CD4-positive, alpha-beta T cell (primary cell): ENCODE results near the gene GMPPA. TPM values are rescaled to one million over a fixed set of nuclear protein-coding genes. Genes with fewer than 3 reads are reported as not detected.

Source experiments
- ATAC-seq: fragments of 200-7000 bp; cut with Tn5 transposase; one replicate; pipeline ENCODE4 v1.10.0; 2022; ENCODE audit warnings: mild to moderate bottlenecking; ENCODE audit not compliant: poor library complexity
- CTCF ChIA-PET: fragments of 350-600 bp; sonication (Branson Sonifier 250); formaldehyde crosslinking; loops from one replicate; lab custom pipeline; 2021; ENCODE audit warnings: antibody characterized with exemption, inconsistent platforms; lab: Charles Lee
- POLR2A ChIA-PET: fragments of 350-600 bp; sonication (Branson Sonifier 250); formaldehyde crosslinking; loops from one replicate; lab custom pipeline; 2021; ENCODE audit warnings: antibody characterized with exemption, inconsistent platforms; lab: Charles Lee
- DNase-seq, 14 experiments: peaks; one replicate each; pipeline ENCODE4 v3.0.0-alpha.2; 2013 to 2020; ENCODE audit warnings: mixed read lengths in 2 of 14
- H3K27ac ChIP-seq, 2 donors: one replicate each; pipeline versions ENCODE4 v1.5.1 to v1.7.0; 2013; ENCODE audit warnings: low read length in 2 of 2, low read depth in 1 of 2, mild to moderate bottlenecking in 1 of 2
- H3K27me3 ChIP-seq, 2 experiments: 1 replicate in 1 of 2; 2 replicates in 1 of 2; pipeline versions ENCODE4 v1.6.1 to v1.7.0; 2013; ENCODE audit warnings: low read length in 2 of 2, control low read depth in 1 of 2, mild to moderate bottlenecking in 1 of 2, moderate library complexity in 1 of 2; ENCODE audit not compliant: insufficient read depth in 2 of 2, control insufficient read depth in 1 of 2
- H3K36me3 ChIP-seq: one replicate; pipeline ENCODE4 v1.6.1; 2013; ENCODE audit warnings: low read length, control low read depth; ENCODE audit not compliant: insufficient read depth
- H3K4me1 ChIP-seq: one replicate; pipeline ENCODE4 v1.6.1; 2013; ENCODE audit warnings: low read length, control low read depth; ENCODE audit not compliant: insufficient read depth
- H3K4me3 ChIP-seq: one replicate; pipeline ENCODE4 v1.5.1; 2013; ENCODE audit warnings: mild to moderate bottlenecking, low read length, moderate library complexity
- H3K9me3 ChIP-seq, 2 experiments: 1 replicate in 1 of 2; 2 replicates in 1 of 2; pipeline versions ENCODE4 v1.6.1 to v1.7.0; 2013; ENCODE audit warnings: low read length in 2 of 2, mild to moderate bottlenecking in 2 of 2, control low read depth in 1 of 2, moderate library complexity in 1 of 2; ENCODE audit not compliant: control insufficient read depth in 1 of 2, insufficient read depth in 1 of 2
- H3K27ac Mint-ChIP-seq: one replicate; pipeline ENCODE4 v1.8.0; 2020; ENCODE audit warnings: mixed read lengths
- H3K27me3 Mint-ChIP-seq: one replicate; pipeline ENCODE4 v1.8.0; 2021; ENCODE audit warnings: mixed read lengths
- H3K36me3 Mint-ChIP-seq: one replicate; pipeline ENCODE4 v1.8.0; 2021; ENCODE audit warnings: low read depth, mixed read lengths
- H3K4me1 Mint-ChIP-seq: one replicate; pipeline ENCODE4 v1.8.0; 2021; ENCODE audit warnings: low read depth, mixed read lengths
- H3K4me3 Mint-ChIP-seq: one replicate; pipeline ENCODE4 v1.8.0; 2020; ENCODE audit warnings: mild to moderate bottlenecking, mixed read lengths
- H3K9me3 Mint-ChIP-seq: one replicate; pipeline ENCODE4 v1.8.0; 2020; ENCODE audit warnings: mixed read lengths
- intact Hi-C, 2 experiments: fragments of 100-400 bp; cut with DNase I in 1 of 2; cut with micrococcal nuclease in 1 of 2; formaldehyde crosslinking; loops; one replicate each; pipeline versions ENCODE4 v1.15.1 to v1.9.0; 2023 to 2025; cut with DNase I, micrococcal nuclease
- microRNA-seq: library from miRNA; unstranded; fragments of <30 nt; microRNA quantifications from one replicate; pipeline ENCODE4 v1.2.0, GENCODE V29; 2021; ENCODE audit warnings: borderline microRNAs expressed, borderline replicate concordance
- total RNA-seq, 174 experiments: library from RNA in 2 of 174; stranded (reverse) in 2 of 174; gene quantifications; one replicate each; pipeline ENCODE4 v1.2.3 and lab custom pipeline; 2021 to 2026
- TF ChIP-seq, protein P1 (sequence below): fragments of 200-600 bp; IDR thresholded peaks from one replicate; pipeline ENCODE4 v1.8.0; 2022; ENCODE audit warnings: antibody characterized with exemption, mild to moderate bottlenecking

The GMPPA gene
- total RNA-seq, 2 experiments from 2014 or later = 13.3 to 14.4 TPM

DNA sequence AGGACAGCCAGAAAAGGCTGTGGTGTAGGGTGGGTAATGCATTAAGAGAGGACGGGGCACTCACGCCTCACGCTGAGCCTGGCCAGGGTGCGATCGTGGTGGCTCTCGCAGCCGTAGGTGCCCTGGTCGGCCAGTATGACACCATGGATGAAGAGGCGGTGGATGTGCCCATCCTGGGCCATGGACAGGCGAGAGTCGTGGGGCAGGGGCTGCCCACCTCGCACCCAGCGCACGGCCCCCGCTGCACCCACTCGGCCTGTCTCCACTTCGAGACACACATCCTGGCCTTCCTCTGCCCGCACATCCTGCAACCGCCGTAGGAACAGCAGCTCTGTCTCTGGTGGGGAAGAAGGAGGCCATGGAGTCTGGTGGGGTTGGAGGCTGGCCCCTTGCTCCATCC, 57.3 kb downstream of the GMPPA start:
- peaks cover 24% of the 10 kb centered on the region for H3K4me1 ChIP-seq
- DNase-seq = no peak
- intact Hi-C loops = no loop called here
- ChIA-PET POLR2A (no interaction called here), CTCF (interaction anchor here (0.6 kb wide), 1 partner anchor 60 kb away, joined by 3 read pairs; a partner anchor contains a TSS)
- TF ChIP-seq, protein P1, sequence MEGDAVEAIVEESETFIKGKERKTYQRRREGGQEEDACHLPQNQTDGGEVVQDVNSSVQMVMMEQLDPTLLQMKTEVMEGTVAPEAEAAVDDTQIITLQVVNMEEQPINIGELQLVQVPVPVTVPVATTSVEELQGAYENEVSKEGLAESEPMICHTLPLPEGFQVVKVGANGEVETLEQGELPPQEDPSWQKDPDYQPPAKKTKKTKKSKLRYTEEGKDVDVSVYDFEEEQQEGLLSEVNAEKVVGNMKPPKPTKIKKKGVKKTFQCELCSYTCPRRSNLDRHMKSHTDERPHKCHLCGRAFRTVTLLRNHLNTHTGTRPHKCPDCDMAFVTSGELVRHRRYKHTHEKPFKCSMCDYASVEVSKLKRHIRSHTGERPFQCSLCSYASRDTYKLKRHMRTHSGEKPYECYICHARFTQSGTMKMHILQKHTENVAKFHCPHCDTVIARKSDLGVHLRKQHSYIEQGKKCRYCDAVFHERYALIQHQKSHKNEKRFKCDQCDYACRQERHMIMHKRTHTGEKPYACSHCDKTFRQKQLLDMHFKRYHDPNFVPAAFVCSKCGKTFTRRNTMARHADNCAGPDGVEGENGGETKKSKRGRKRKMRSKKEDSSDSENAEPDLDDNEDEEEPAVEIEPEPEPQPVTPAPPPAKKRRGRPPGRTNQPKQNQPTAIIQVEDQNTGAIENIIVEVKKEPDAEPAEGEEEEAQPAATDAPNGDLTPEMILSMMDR = no peak
- H3K27ac Mint-ChIP-seq = no peak overlapping the region
- H3K27me3 Mint-ChIP-seq = peaks cover 50% of the 10 kb centered on the region
- peaks cover 17% of the 10 kb centered on the region for H3K4me1 Mint-ChIP-seq
- no peak overlapping the region for H3K27ac ChIP-seq
- no peak for ATAC-seq
- H3K4me3 ChIP-seq = no peak overlapping the region
- no peak overlapping the region for H3K4me3 Mint-ChIP-seq
- peaks cover 35 to 46% of the 10 kb centered on the region in 2 experiments for H3K27me3 ChIP-seq
- peaks cover 0 to 26% of the 10 kb centered on the region in 2 experiments for H3K9me3 ChIP-seq
- no peaks in the 10 kb centered on the region for H3K36me3 ChIP-seq
- no peaks in the 10 kb centered on the region for H3K36me3 Mint-ChIP-seq
- H3K9me3 Mint-ChIP-seq = no peaks in the 10 kb centered on the region

DNA sequence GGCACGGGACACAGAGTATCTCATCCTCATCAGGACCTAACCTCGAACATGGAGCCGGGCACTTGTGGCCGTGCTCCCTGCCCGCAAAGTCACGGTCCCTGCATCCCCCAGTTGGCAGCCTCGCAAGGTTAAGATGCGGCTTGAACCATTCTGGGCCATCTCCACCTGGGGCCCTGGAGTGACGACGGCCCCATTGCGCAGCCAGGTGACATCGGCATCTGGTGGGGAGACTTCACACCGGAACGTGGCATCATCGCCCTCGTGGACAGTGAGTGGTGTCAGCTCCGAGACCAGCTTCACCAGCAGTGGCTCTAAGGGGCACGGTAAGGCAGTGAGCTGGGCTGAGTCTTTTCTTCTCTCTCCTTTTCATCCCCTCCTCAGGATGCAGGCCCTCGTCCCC, 57.7 kb downstream of the GMPPA start:
- Mint-ChIP-seq H3K27me3 (peaks cover 52% of the 10 kb centered on the region), H3K9me3 (no peaks in the 10 kb centered on the region), H3K27ac (no peak overlapping the region), H3K36me3 (no peaks in the 10 kb centered on the region), H3K4me1 (peaks cover 17% of the 10 kb centered on the region), H3K4me3 (peak overlapping the region; percentile 7)
- ChIA-PET CTCF (interaction anchor here (0.6 kb wide), 1 partner anchor 61 kb away, joined by 3 read pairs; a partner anchor contains a TSS), POLR2A (no interaction called here)
- Histone ChIP-seq H3K4me3 (no peak overlapping the region), H3K9me3 (peaks cover 0 to 24% of the 10 kb centered on the region in 2 experiments), H3K27ac (no peak overlapping the region), H3K27me3 (peaks cover 32 to 42% of the 10 kb centered on the region in 2 experiments), H3K36me3 (no peaks in the 10 kb centered on the region), H3K4me1 (peaks cover 22% of the 10 kb centered on the region)
- intact Hi-C loops = no loop called here
- ATAC-seq (no peak), DNase-seq (no peak)
- TF ChIP-seq, protein P1 = no peak

Small RNA genes within 50 kb of the gene (microRNA-seq; reads per million reads assigned to microRNA genes)
- not detected for gene MIR3132

Other genes starting within 250 kb of the GMPPA start
- gene TUBA4B, start 245.6 kb upstream of the GMPPA start, total RNA-seq = not detected
- gene TUBA4A, start 245.0 kb upstream of the GMPPA start, total RNA-seq = 100 to 1,000 TPM; 183 to 185 TPM
- 100 to 1,000 TPM; 151 to 161 TPM for gene DNAJB2, start 219.5 kb upstream of the GMPPA start, total RNA-seq
- gene PTPRN, start 189.5 kb upstream of the GMPPA start, total RNA-seq = not detected
- gene RESP18, start 166.1 kb upstream of the GMPPA start, total RNA-seq = not detected
- gene DNPEP, start 111.0 kb upstream of the GMPPA start, total RNA-seq = 10 to 100 TPM; 99.0 to 99.9 TPM
- gene DES, start 80.5 kb upstream of the GMPPA start, total RNA-seq = not detected
- 10 to 100 TPM; 15.3 to 17.7 TPM for gene SPEG, start 64.0 kb upstream of the GMPPA start, total RNA-seq
- under 1 TPM; 0.08 to 0.17 TPM for gene ASIC4, start 15.6 kb downstream of the GMPPA start, total RNA-seq
- 1 to 10 TPM; 6.5 to 7.1 TPM for gene CHPF, start 44.9 kb downstream of the GMPPA start, total RNA-seq
- gene TMEM198, start 45.1 kb downstream of the GMPPA start, total RNA-seq = under 1 TPM; 0.47 to 0.91 TPM
- under 1 TPM; 0.31 to 0.49 TPM for gene OBSL1, start 72.6 kb downstream of the GMPPA start, total RNA-seq
- not detected for gene INHA, start 73.4 kb downstream of the GMPPA start, total RNA-seq
- gene STK11IP, start 99.0 kb downstream of the GMPPA start, total RNA-seq = 10 to 100 TPM; 23.9 to 27.2 TPM
- gene SLC4A3, start 128.7 kb downstream of the GMPPA start, total RNA-seq = under 1 TPM; 0.16 to 0.20 TPM